ENCODE results near the gene SF3A1.

- TF ChIP-seq ZFP91 (CRISPR knock-in tag; IDR thresholded peaks at IDR 0.05) (no peak), CTCF (IDR thresholded peaks at IDR 0.05 in 2 of 3, conservative IDR thresholded peaks at IDR 0.05 in 1 of 3; ENCODE audit: insufficient read depth in 2 of 3, low read depth in 1 of 3, low read length in 3 of 3) (no peak), ZFP30 (CRISPR knock-in tag; IDR thresholded peaks at IDR 0.05; ENCODE audit: borderline replicate concordance) (no peak), CHD2 (IDR thresholded peaks at IDR 0.05; ENCODE audit: low read depth, low read length) (no peak), CBX5 (IDR thresholded peaks at IDR 0.05; ENCODE audit: borderline replicate concordance, low read depth) (no peak)
Observed at GRCh38 chr22:30404307-30404706, 47.6 kb upstream of the SF3A1 start.

Data from K562 (cell line).